K562 (cell line): ENCODE data around the gene MTHFD2. TPM values are rescaled to one million over a fixed set of nuclear protein-coding genes. Genes with fewer than 3 reads are reported as not detected.

Experiments used
- ARID4B ChIP-seq: sonication (generic); formaldehyde crosslinking; IDR thresholded peaks from 2 replicates; pipeline ENCODE4 v1.8.0; 2022; ENCODE audit warnings: mild to moderate bottlenecking, missing genetic modification reagents
- E2F6 ChIP-seq, 2 experiments: IDR thresholded peaks; 2 replicates each; pipeline ENCODE4 v1.6.1; 2011; ENCODE audit warnings: borderline replicate concordance in 1 of 2, control low read depth in 1 of 2, low read depth in 1 of 2, low read length in 1 of 2, mild to moderate bottlenecking in 1 of 2, mixed read lengths in 1 of 2, moderate library complexity in 1 of 2; ENCODE audit not compliant: insufficient read depth in 1 of 2, insufficient read length in 1 of 2, poor library complexity in 1 of 2, severe bottlenecking in 1 of 2; ENCODE audit errors: extremely low read depth in 1 of 2
- EGR1 ChIP-seq: fragments of 450-650 bp; conservative IDR thresholded peaks from 2 replicates; pipeline ENCODE4 v1.6.1; 2017; ENCODE audit warnings: mild to moderate bottlenecking
- EP300 ChIP-seq: IDR thresholded peaks from 2 replicates; pipeline ENCODE4 v1.6.1; 2012; ENCODE audit warnings: low read length, improper control_type of control experiment
- JUN ChIP-seq, 2 experiments: sonication (generic) in 1 of 2; formaldehyde crosslinking in 1 of 2; IDR thresholded peaks; 2 replicates each; pipeline versions ENCODE4 v1.6.1 to v1.8.0; 2012 to 2022; ENCODE audit warnings: borderline replicate concordance in 2 of 2, mild to moderate bottlenecking in 2 of 2, improper control_type of control experiment in 1 of 2, low read depth in 1 of 2, low read length in 1 of 2, missing genetic modification reagents in 1 of 2
- MTA3 ChIP-seq: fragments of 450-650 bp; formaldehyde crosslinking; IDR thresholded peaks from 2 replicates; pipeline ENCODE4 v1.6.1; 2017; ENCODE audit warnings: mild to moderate bottlenecking, borderline replicate concordance
- NELFE ChIP-seq: IDR thresholded peaks from 2 replicates; pipeline ENCODE4 v1.6.1; 2011; ENCODE audit warnings: mild to moderate bottlenecking; ENCODE audit not compliant: insufficient read depth, insufficient read length
- POLR2A ChIP-seq: fragments of 450-650 bp; conservative IDR thresholded peaks from 2 replicates; pipeline ENCODE4 v1.6.1; 2016
- RBM15 ChIP-seq: fragments of 200-400 bp; formaldehyde crosslinking; IDR thresholded peaks from 2 replicates; pipeline ENCODE4 v1.6.1; 2018; ENCODE audit warnings: mild to moderate bottlenecking, low read length, moderate library complexity; ENCODE audit not compliant: insufficient read depth
- RCOR1 ChIP-seq, 2 experiments: IDR thresholded peaks; 2 replicates each; pipeline ENCODE4 v1.6.1; 2012; ENCODE audit warnings: low read depth in 2 of 2, low read length in 2 of 2, borderline replicate concordance in 1 of 2, improper control_type of control experiment in 1 of 2
- RNF219 ChIP-seq: fragments of 250-450 bp; sonication (Bioruptor Pico); IDR thresholded peaks from 2 replicates; pipeline ENCODE4 v1.5.0; 2022; ENCODE audit warnings: mild to moderate bottlenecking
- TARDBP ChIP-seq: fragments of 450-650 bp; IDR thresholded peaks from 2 replicates; pipeline ENCODE4 v1.6.1; 2016
- TCF7 ChIP-seq: sonication (generic); IDR thresholded peaks from 2 replicates; pipeline ENCODE4 v1.6.1; 2016; ENCODE audit warnings: antibody characterized with exemption, borderline replicate concordance
- THAP7 ChIP-seq: fragments of 250-450 bp; sonication (Bioruptor Pico); IDR thresholded peaks from 2 replicates; pipeline ENCODE4 v1.5.0; 2021
- ZNF695 ChIP-seq: fragments of 450-650 bp; formaldehyde crosslinking; IDR thresholded peaks from 2 replicates; pipeline ENCODE4 v1.4.0; 2020; ENCODE audit warnings: mild to moderate bottlenecking, moderate library complexity
- ZNF696 ChIP-seq: fragments of 250-450 bp; sonication (Bioruptor Pico); conservative IDR thresholded peaks from 2 replicates; pipeline ENCODE4 v1.4.0; 2020; ENCODE audit warnings: mild to moderate bottlenecking, moderate library complexity
- ZNF740 ChIP-seq, 3 experiments: fragments of 200-800 bp in 1 of 3; sonication (Bioruptor generic) in 1 of 3; sonication (generic) in 1 of 3; formaldehyde crosslinking in 1 of 3; IDR thresholded peaks; 2 replicates each; pipeline versions ENCODE4 v1.6.1 to v1.8.0; 2016 to 2022; ENCODE audit warnings: mild to moderate bottlenecking in 2 of 3, missing compliant biosample characterization in 2 of 3, missing genetic modification characterization in 2 of 3, missing genetic modification reagents in 1 of 3
- ZNF75A ChIP-seq: fragments of 450-650 bp; formaldehyde crosslinking; IDR thresholded peaks from 2 replicates; pipeline ENCODE4 v1.4.0; 2020; ENCODE audit warnings: mild to moderate bottlenecking
- polyA plus RNA-seq, 8 experiments: library from polyadenylated mRNA; depleted of rRNA in 4 of 8; stranded (reverse) in 5 of 8; unstranded in 3 of 8; fragments of >200 nt; fragmentation: Nextera tagmentation in 2 of 8; fragmentation: Illumina TruSeq in 1 of 8; extraction: Ambion mirVana in 2 of 8; extraction: Trizol in 1 of 8; gene quantifications; 2 replicates each; pipeline versions ENCODE4 v1.2.1 to v1.2.3, GENCODE V29; 2011 to 2014; ENCODE audit warnings: inconsistent platforms in 1 of 8, missing spikeins in 1 of 8
- total RNA-seq, 7 experiments: library from RNA; depleted of rRNA in 6 of 7; stranded (reverse); fragments of >200 nt in 6 of 7; fragmentation: Illumina TruSeq in 2 of 7; extraction: Trizol in 2 of 7; gene quantifications; 2 replicates each; pipeline versions ENCODE4 v1.2.1 to v1.2.3, GENCODE V29; 2011 to 2021; ENCODE audit warnings: low replicate concordance in 1 of 7

Gene MTHFD2
- total and polyA plus RNA-seq, 9 of the 15 experiments (the other 6 are each of a cell fraction or from before 2014, with no cell fraction given): 113 to 520 (median 234) TPM

- TF ChIP-seq ZNF75A: 0 out of 2 replicates have a peak, but pooled peaks have one; percentile 8
- TF ChIP-seq TARDBP: no peak
- TF ChIP-seq RBM15: no peak
- no peak for TF ChIP-seq RNF219
- TF ChIP-seq EP300: peak; percentile 48; the same call in 1 of the 2 replicates
- no peak for TF ChIP-seq ZNF696 (CRISPR knock-in tag)
- no peak for TF ChIP-seq TCF7
- no peak for TF ChIP-seq ARID4B
- TF ChIP-seq NELFE: no peak
- no peak for TF ChIP-seq JUN (IDR thresholded peaks at IDR 0.05; ENCODE audit: borderline replicate concordance, low read depth, low read length)
- TF ChIP-seq JUN (CRISPR knock-in tag; IDR thresholded peaks at IDR 0.05; ENCODE audit: borderline replicate concordance): no peak
- TF ChIP-seq E2F6 (IDR thresholded peaks at IDR 0.05; ENCODE audit: borderline replicate concordance in 1 of 2, extremely low read depth in 1 of 2, insufficient read depth in 1 of 2, insufficient read length in 1 of 2, low read depth in 1 of 2, low read length in 1 of 2, poor library complexity in 1 of 2, severe bottlenecking in 1 of 2): no peak
- TF ChIP-seq POLR2A: no peak
- TF ChIP-seq ZNF740 (CRISPR knock-in tag; IDR thresholded peaks at IDR 0.05): no peak
- TF ChIP-seq ZNF740 (tag; IDR thresholded peaks at IDR 0.05): no peak
- TF ChIP-seq THAP7 (CRISPR knock-in tag): no peak
- no peak for TF ChIP-seq ZNF695
- TF ChIP-seq EGR1: no peak
- TF ChIP-seq RCOR1 (IDR thresholded peaks at IDR 0.05; ENCODE audit: borderline replicate concordance in 1 of 2, low read depth in 2 of 2, low read length in 2 of 2): 0 out of 4 replicates have a peak, but pooled peaks of 1 of the 2 experiments have one; percentile 13
- TF ChIP-seq MTA3: no peak
Measured at GRCh38 chr2:74162951-74163350, 35.5 kb upstream of the MTHFD2 start (continued).
